22Rv1 (cell line): ENCODE results near the gene PPP6R1.

Source experiments
- H3K27ac ChIP-seq: fragments of 450-650 bp; 2 replicates; pipeline ENCODE4 v1.5.1; 2017
- ZFX ChIP-seq: fragments of 450-650 bp; IDR thresholded peaks from 2 replicates; pipeline ENCODE4 v1.6.1; 2017; ENCODE audit warnings: antibody characterized with exemption, borderline replicate concordance
- TF ChIP-seq, protein P1 (sequence below): fragments of 450-650 bp; IDR thresholded peaks from 2 replicates; pipeline ENCODE4 v1.5.1; 2017; ENCODE audit warnings: mild to moderate bottlenecking

The PPP6R1 gene

DNA sequence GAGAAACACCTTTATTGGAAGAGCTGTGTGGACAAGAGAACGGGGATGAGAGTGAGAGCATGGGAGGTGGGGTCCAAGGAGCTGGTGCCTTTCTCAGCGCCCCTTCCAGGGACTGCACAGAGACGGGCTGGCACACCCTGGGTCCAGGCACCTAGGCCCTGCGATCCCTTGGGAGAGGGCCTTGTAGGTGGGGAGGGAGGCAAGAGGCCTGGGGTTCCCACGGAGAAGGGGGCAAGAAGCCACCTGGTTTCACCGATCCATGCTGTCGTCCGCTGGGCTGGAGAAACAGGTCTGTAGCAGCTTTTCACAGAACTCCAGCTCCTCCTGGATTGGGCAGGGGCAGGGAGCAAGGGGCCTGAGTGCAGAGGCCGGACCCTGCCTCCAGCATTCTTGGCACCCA is 3.5 kb upstream of the PPP6R1 start:
- H3K27ac ChIP-seq, result no peak overlapping the region
- TF ChIP-seq, protein P1, sequence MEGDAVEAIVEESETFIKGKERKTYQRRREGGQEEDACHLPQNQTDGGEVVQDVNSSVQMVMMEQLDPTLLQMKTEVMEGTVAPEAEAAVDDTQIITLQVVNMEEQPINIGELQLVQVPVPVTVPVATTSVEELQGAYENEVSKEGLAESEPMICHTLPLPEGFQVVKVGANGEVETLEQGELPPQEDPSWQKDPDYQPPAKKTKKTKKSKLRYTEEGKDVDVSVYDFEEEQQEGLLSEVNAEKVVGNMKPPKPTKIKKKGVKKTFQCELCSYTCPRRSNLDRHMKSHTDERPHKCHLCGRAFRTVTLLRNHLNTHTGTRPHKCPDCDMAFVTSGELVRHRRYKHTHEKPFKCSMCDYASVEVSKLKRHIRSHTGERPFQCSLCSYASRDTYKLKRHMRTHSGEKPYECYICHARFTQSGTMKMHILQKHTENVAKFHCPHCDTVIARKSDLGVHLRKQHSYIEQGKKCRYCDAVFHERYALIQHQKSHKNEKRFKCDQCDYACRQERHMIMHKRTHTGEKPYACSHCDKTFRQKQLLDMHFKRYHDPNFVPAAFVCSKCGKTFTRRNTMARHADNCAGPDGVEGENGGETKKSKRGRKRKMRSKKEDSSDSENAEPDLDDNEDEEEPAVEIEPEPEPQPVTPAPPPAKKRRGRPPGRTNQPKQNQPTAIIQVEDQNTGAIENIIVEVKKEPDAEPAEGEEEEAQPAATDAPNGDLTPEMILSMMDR, result no peak
- TF ChIP-seq ZFX, result no peak

DNA sequence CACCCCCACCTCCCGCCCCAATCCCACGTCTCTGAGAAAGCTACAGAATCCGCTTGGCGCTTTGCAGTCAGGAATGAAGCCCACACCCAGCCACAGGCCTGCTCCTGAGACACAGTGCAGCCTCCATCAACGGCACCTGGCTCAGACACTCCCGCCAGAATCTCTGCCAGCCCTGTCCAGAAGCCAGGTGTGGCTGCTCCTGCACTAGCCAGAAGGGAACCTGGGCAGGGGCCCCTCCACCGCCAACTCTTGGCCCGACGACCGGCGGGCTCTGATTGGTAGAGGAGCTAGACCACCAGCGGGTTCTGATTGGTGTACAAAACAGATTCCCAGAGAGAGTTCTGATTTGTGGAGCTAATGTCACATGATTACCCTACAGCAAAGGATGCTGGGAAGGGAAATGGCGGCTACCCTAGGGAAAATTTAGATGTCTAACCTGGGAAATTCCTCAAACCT is 2.9 kb upstream of the PPP6R1 start:
- TF ChIP-seq ZFX, result no peak
- TF ChIP-seq, protein P1, result no peak
- H3K27ac ChIP-seq, result no peak overlapping the region

DNA sequence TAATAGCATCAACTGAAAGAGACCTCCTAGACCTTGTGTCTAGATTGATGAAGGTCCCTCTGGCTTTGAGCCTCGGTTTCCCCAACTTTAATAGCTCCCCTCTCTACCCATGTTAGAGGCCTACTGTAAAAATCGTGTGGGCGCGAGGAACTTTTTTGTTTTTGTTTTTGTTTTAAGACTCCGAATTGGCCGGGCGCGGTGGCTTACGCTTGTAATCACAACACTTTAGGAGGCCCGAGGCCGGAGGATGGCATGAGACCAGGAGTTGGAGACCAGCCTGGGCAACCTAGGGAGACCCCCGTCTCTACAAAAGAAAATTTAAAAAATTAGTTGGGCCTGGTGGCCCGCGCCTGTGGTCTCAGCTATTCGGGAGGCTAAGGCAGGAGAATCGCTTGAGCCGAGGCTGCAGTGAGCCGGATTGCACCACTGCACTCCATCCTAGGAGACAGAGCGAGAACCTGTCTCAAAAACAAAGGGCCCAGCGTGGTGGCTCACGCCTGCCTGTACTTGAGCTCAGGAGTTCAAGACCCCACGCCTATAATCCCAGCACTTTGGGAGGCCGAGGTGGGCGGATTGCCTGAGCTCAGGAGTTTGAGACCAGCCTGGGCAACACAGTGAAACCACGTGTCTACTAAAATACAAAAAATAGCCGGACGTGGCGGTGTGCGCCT is 858 bp upstream of the PPP6R1 start:
- H3K27ac ChIP-seq, result peak overlapping the region; percentile 95
- no peak for TF ChIP-seq ZFX

DNA sequence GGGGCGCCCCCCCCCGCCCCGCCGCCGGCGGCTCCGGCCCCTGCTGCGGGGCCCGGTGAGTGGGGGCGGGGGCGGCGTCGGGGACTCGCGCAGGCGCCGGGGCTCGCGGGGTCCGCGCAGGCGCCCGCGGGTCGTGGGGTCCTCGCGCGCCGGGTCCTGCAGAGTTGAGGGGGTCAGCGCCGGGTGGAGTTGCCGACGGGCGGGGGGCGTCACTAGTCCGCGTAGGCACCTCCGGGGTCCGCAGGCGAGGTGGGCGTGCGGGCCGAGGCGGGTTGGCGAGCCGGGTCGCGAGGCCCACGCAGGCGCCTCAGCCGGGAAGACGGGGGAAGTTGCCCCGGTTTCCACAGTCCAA is 365 bp downstream of the PPP6R1 start:
- H3K27ac ChIP-seq, result peak overlapping the region; percentile 95

DNA sequence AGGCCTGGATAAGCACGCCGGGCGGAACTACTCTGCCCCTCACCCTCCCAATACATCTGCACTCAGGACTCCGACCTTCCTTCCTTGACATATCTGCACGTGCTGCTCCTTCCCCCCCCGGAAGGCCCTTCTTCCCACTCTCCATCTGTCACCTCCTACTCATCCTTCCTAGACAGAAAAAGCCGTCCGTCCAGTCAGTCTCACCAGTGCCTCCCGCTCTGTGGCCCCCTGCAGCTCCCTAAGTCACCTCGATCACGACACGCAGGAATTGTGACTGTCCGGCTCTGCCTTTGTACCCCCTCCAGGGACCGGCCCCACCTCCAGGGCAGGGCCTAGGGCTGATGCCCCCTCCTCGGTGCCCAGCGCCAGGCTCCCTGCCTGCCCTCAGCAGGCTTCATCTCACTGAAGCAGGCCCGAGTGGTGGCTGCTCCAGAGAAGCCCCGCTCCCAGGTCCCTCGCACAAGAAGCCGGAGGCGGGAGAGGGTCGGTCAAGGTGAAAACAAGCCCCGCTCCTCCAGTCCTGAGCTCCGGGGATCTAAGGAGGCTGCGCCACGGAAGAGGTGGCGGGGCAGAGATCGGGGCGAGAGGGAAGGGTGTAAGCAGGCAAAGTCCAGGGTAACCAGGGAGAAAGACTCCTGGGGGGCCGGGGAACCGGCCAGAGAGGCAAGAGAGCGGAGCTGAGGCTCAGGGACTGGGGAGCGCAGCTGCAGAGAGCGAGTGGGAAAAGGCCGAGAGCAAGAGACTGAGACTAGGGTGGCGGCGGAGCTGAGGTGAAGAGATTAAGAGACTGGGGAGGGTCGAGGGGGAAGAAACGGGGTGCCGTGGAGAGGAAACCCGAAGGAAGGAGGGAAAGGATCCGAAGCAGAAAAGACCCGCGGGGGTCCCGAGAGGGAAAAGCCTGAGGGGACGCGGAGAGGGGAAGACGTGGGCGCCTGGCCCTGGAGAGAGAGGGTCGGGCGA is 1.1 kb downstream of the PPP6R1 start:
- H3K27ac ChIP-seq, result peak overlapping the region; percentile 95
- no peak for TF ChIP-seq ZFX
- TF ChIP-seq, protein P1, result no peak

More for the DNA sequence above, 365 bp downstream of the PPP6R1 start:
- TF ChIP-seq, protein P1, result no peak
- no peak for TF ChIP-seq ZFX

DNA sequence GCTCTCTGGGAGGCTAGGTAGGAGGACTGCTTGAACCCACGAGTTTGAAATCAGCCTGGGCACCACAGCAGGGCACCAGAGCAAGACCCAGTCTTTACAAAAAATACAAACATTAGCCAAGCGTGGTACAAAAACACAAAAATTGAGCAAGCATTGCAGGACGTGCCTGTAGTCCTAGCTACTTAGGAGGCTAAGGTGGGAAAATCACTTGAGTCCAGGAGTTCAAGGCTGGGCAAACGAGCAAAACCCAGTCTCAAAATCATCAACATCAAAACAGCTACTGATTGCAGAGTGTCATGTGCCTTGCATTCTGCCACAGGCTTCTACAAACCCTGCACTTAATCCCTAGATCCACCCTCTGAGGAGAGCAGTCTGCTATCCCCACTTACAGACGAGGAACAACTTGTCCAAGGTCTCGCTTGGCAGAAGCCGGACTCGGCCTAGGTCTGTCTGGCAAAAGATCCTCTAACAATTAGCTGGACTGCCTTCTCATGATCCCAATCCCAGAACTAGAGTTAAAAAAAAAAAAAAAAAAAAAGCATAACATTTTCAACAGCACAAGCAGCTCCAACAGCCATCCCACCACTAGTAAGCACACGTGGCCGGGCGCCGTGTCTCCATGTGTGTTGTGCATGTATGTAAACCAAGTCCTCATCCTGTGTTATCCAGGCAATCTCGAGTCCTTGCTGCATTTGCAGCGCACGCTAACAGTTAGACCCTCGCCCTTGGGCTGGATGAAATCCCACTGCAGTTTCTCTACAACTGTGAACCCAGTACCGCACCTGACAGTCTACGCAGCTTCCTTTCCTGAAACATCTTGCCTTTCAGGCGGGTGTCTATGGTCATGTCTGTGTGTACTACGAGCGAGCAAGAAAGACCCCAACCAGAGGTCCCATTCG is 2.0 kb downstream of the PPP6R1 start:
- H3K27ac ChIP-seq, result peak overlapping the region; percentile 95; the same call in 1 of the 2 replicates
- TF ChIP-seq, protein P1, result no peak
- TF ChIP-seq ZFX, result no peak

DNA sequence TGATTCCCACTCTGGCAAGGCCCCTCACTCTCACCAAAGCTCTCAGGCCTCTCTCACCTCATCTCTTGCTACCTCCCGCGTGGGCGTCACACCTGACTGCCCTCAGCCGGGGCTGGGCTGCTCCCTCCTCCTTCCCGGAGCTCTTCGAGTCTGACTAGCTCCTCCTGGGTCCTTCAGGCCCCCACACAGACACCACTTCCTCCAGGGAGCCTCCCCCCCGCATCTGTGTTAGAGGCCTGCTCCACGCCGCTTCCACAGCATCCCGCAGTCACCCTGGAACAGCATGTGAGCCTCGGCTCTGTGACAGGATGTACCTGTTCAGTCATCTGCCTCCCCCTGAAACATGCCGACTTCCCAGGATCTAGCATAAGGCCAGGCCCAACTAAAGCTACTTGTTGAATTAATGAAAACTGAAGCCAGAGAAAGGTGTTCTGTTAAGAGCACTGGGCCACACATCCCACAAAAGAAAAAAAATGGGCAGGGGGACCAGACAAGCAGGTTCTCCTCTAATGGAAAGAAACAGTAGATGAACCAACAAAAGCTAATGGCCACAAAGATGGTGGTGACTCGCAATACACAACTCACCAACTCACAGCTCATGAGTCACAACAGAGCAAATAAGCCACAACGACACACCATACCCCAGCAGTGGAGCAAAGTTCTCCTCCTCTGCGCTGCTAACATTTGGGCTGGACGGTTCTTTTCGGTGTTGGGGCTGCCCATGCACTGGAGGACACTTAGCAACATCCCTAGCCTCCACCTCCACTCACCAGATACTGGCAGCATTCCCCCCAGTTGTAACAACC is 3.0 kb downstream of the PPP6R1 start:
- no peak overlapping the region for H3K27ac ChIP-seq
- TF ChIP-seq, protein P1, result no peak
- TF ChIP-seq ZFX, result no peak
